Neural cell (in vitro differentiated cells): ENCODE data around the gene FAM219A. TPM values are rescaled to one million over a fixed set of nuclear protein-coding genes. Genes with fewer than 3 reads are reported as not detected.

ENCODE experiments used
- H2AFZ ChIP-seq: fragments of 200-600, 300-800 bp; sonication (generic), shearing (Covaris generic); 2 replicates; pipeline ENCODE4 v1.6.0; 2014; ENCODE audit warnings: low read depth, mild to moderate bottlenecking, antibody characterized with exemption, low read length, moderate library complexity
- H3F3A ChIP-seq: fragments of 200-600 bp; shearing (Covaris generic); 2 replicates; pipeline ENCODE4 v1.6.1; 2016; ENCODE audit warnings: mild to moderate bottlenecking, moderate library complexity, mixed read lengths, antibody characterized with exemption, low read length; ENCODE audit not compliant: insufficient read depth, poor library complexity, severe bottlenecking
- H3K27ac ChIP-seq: fragments of 200-600, 300-800 bp; sonication (generic), shearing (Covaris generic); 2 replicates; pipeline ENCODE4 v1.5.1; 2014; ENCODE audit warnings: mild to moderate bottlenecking, low read length, moderate library complexity
- H3K27me3 ChIP-seq: fragments of 300-800, 200-600 bp; sonication (generic), shearing (Covaris generic); 2 replicates; pipeline ENCODE4 v1.6.0; 2014; ENCODE audit warnings: mild to moderate bottlenecking, low read depth, low read length, moderate library complexity; ENCODE audit not compliant: insufficient read depth
- H3K36me3 ChIP-seq: fragments of 300-800, 200-600 bp; sonication (generic), shearing (Covaris generic); 2 replicates; pipeline ENCODE4 v1.5.1; 2014; ENCODE audit warnings: mild to moderate bottlenecking, antibody characterized with exemption, low read length, moderate library complexity; ENCODE audit not compliant: insufficient read depth
- H3K4me2 ChIP-seq: fragments of 300-800, 200-600 bp; sonication (generic), shearing (Covaris generic); 2 replicates; pipeline ENCODE4 v1.6.0; 2014; ENCODE audit warnings: mild to moderate bottlenecking, low read length
- H3K4me3 ChIP-seq: fragments of 300-800, 200-600 bp; sonication (generic), shearing (Covaris generic); 2 replicates; pipeline ENCODE4 v1.5.1; 2014; ENCODE audit warnings: mild to moderate bottlenecking, low read length, moderate library complexity
- H3K79me2 ChIP-seq: fragments of 200-600 bp; shearing (Covaris generic); replicated peaks from 2 replicates; pipeline ENCODE4 v1.6.0; 2014; ENCODE audit warnings: mild to moderate bottlenecking, low read length, moderate library complexity; ENCODE audit not compliant: insufficient read depth
- H3K9ac ChIP-seq: fragments of 300-800, 200-600 bp; sonication (generic), shearing (Covaris generic); 2 replicates; pipeline ENCODE4 v1.6.1; 2016; ENCODE audit warnings: mild to moderate bottlenecking, low read length, mixed read lengths
- H3K9me2 ChIP-seq: fragments of 200-600 bp; shearing (Covaris generic); 2 replicates; pipeline ENCODE4 v1.6.1; 2016; ENCODE audit warnings: mild to moderate bottlenecking, low read length, mixed read lengths; ENCODE audit not compliant: insufficient read depth
- H3K9me3 ChIP-seq: fragments of 200-600, 300-800 bp; sonication (generic), shearing (Covaris generic); 2 replicates; pipeline ENCODE4 v1.6.1; 2016; ENCODE audit warnings: mild to moderate bottlenecking, mixed run types, low read length, moderate library complexity, mixed read lengths
- H4K20me1 ChIP-seq: fragments of 200-600 bp; shearing (Covaris generic); 2 replicates; pipeline ENCODE4 v1.6.1; 2016; ENCODE audit warnings: mild to moderate bottlenecking, mixed run types; ENCODE audit not compliant: insufficient read depth
- EP300 ChIP-seq: fragments of 450-650 bp; conservative IDR thresholded peaks from 2 replicates; pipeline ENCODE4 v1.6.1; 2014; ENCODE audit warnings: antibody characterized with exemption, mild to moderate bottlenecking, moderate library complexity; ENCODE audit not compliant: poor library complexity, severe bottlenecking
- EZH2 ChIP-seq: fragments of 200-600, 300-800 bp; shearing (Covaris generic), sonication (generic); IDR thresholded peaks from 2 replicates; pipeline ENCODE4 v1.6.1; 2014; ENCODE audit warnings: antibody characterized with exemption, low read length, borderline replicate concordance, mild to moderate bottlenecking; ENCODE audit not compliant: insufficient read depth, poor library complexity, severe bottlenecking
- MXI1 ChIP-seq: fragments of 450-650 bp; conservative IDR thresholded peaks from 2 replicates; pipeline ENCODE4 v1.6.1; 2014; ENCODE audit warnings: antibody characterized with exemption, mild to moderate bottlenecking; ENCODE audit not compliant: poor library complexity, severe bottlenecking
- POLR2AphosphoS5 ChIP-seq: IDR thresholded peaks from 2 replicates; pipeline ENCODE4 v1.6.1; 2012
- RAD21 ChIP-seq: fragments of 450-650 bp; conservative IDR thresholded peaks from 2 replicates; pipeline ENCODE4 v1.6.1; 2014; ENCODE audit warnings: antibody characterized with exemption, mild to moderate bottlenecking, moderate library complexity
- SMC3 ChIP-seq: fragments of 450-650 bp; conservative IDR thresholded peaks from 2 replicates; pipeline ENCODE4 v1.6.1; 2014; ENCODE audit warnings: antibody characterized with exemption, mild to moderate bottlenecking, moderate library complexity; ENCODE audit not compliant: poor library complexity
- TAF1 ChIP-seq: IDR thresholded peaks from 2 replicates; pipeline ENCODE4 v1.6.1; 2012; ENCODE audit warnings: low read depth
- polyA plus RNA-seq: library from polyadenylated mRNA; depleted of rRNA; stranded (reverse); fragments of >200 nt; gene quantifications from 2 replicates; pipeline ENCODE4 v1.2.3, GENCODE V29; 2014
- TF ChIP-seq, protein P1 (sequence below): IDR thresholded peaks from 2 replicates; pipeline ENCODE4 v1.6.1; 2012; ENCODE audit warnings: borderline replicate concordance
- TF ChIP-seq, protein P2 (sequence below): fragments of 450-650 bp; IDR thresholded peaks from 2 replicates; pipeline ENCODE4 v1.5.1; 2014; ENCODE audit warnings: antibody characterized with exemption, mild to moderate bottlenecking, moderate library complexity; ENCODE audit not compliant: poor library complexity, severe bottlenecking

FAM219A gene
- polyA plus RNA-seq, 1 donor from 2014 or later: 56.6 TPM

DNA sequence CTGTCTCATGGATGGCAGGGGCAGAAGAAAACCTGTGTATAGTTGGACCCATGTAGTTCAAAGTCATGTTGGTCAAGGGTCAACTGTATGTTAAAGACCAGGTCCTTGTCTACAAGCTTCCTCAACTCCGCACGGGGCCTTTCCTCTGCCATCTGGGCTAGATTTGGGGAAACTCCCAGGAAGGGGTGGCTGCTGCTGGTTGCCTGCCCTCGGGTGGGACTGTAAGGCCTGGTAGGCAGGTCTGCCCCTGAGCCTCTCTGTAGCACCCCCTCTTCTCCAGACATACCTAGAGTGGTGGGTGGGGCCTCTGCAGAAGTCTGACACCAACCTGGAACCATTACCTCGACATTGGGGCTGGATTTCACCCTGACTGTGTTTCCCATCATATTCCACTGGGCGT lies 49.2 kb upstream of the FAM219A start:
- H3K4me3 ChIP-seq: no peak overlapping the region
- no peaks in the 10 kb centered on the region for H3F3A ChIP-seq
- H3K4me2 ChIP-seq: no peak overlapping the region
- no peaks in the 10 kb centered on the region for H3K9me3 ChIP-seq
- no peaks in the 10 kb centered on the region for H4K20me1 ChIP-seq
- TF ChIP-seq EZH2 (no peak), TAF1 (no peak), SMC3 (no peak), MXI1 (no peak)
- H3K27me3 ChIP-seq: no peaks in the 10 kb centered on the region
- H3K9ac ChIP-seq: no peak overlapping the region
- H2AFZ ChIP-seq: no peak overlapping the region
- H3K79me2 ChIP-seq: no peaks in the 10 kb centered on the region
- H3K27ac ChIP-seq: no peak overlapping the region
- no peaks in the 10 kb centered on the region for H3K36me3 ChIP-seq
- H3K9me2 ChIP-seq: no peaks in the 10 kb centered on the region

DNA sequence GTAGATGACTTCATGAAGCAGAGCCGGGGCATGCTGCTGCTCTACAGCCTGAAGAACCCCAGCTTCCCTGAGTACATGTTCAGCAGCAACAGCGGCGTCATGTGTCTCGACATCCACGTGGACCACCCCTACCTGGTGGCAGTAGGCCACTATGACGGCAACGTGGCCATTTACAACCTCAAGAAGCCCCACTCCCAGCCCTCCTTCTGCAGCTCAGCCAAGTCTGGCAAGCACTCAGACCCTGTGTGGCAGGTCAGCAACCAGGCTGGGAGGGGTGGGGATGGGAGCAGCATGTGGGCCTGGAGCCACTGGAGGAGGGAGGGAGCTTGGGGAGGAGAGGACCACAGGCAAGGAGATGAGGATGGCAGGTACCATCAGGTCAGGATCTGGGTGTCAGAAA lies 48.3 kb upstream of the FAM219A start:
- H3K79me2 ChIP-seq: no peaks in the 10 kb centered on the region
- no peaks in the 10 kb centered on the region for H3K9me3 ChIP-seq
- no peaks in the 10 kb centered on the region for H3K36me3 ChIP-seq
- no peaks in the 10 kb centered on the region for H3K9me2 ChIP-seq
- H3K27me3 ChIP-seq: no peaks in the 10 kb centered on the region
- no peak overlapping the region for H3K9ac ChIP-seq
- no peaks in the 10 kb centered on the region for H3F3A ChIP-seq
- H2AFZ ChIP-seq: no peak overlapping the region
- no peak overlapping the region for H3K27ac ChIP-seq
- TF ChIP-seq, protein P1, sequence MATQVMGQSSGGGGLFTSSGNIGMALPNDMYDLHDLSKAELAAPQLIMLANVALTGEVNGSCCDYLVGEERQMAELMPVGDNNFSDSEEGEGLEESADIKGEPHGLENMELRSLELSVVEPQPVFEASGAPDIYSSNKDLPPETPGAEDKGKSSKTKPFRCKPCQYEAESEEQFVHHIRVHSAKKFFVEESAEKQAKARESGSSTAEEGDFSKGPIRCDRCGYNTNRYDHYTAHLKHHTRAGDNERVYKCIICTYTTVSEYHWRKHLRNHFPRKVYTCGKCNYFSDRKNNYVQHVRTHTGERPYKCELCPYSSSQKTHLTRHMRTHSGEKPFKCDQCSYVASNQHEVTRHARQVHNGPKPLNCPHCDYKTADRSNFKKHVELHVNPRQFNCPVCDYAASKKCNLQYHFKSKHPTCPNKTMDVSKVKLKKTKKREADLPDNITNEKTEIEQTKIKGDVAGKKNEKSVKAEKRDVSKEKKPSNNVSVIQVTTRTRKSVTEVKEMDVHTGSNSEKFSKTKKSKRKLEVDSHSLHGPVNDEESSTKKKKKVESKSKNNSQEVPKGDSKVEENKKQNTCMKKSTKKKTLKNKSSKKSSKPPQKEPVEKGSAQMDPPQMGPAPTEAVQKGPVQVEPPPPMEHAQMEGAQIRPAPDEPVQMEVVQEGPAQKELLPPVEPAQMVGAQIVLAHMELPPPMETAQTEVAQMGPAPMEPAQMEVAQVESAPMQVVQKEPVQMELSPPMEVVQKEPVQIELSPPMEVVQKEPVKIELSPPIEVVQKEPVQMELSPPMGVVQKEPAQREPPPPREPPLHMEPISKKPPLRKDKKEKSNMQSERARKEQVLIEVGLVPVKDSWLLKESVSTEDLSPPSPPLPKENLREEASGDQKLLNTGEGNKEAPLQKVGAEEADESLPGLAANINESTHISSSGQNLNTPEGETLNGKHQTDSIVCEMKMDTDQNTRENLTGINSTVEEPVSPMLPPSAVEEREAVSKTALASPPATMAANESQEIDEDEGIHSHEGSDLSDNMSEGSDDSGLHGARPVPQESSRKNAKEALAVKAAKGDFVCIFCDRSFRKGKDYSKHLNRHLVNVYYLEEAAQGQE: no peak
- TF ChIP-seq POLR2AphosphoS5 (no peak), SMC3 (no peak), TAF1 (no peak), EP300 (no peak), RAD21 (no peak), EZH2 (no peak), MXI1 (no peak)
- TF ChIP-seq, protein P2, sequence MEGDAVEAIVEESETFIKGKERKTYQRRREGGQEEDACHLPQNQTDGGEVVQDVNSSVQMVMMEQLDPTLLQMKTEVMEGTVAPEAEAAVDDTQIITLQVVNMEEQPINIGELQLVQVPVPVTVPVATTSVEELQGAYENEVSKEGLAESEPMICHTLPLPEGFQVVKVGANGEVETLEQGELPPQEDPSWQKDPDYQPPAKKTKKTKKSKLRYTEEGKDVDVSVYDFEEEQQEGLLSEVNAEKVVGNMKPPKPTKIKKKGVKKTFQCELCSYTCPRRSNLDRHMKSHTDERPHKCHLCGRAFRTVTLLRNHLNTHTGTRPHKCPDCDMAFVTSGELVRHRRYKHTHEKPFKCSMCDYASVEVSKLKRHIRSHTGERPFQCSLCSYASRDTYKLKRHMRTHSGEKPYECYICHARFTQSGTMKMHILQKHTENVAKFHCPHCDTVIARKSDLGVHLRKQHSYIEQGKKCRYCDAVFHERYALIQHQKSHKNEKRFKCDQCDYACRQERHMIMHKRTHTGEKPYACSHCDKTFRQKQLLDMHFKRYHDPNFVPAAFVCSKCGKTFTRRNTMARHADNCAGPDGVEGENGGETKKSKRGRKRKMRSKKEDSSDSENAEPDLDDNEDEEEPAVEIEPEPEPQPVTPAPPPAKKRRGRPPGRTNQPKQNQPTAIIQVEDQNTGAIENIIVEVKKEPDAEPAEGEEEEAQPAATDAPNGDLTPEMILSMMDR: no peak
- H3K4me2 ChIP-seq: no peak overlapping the region
- no peak overlapping the region for H3K4me3 ChIP-seq
- H4K20me1 ChIP-seq: no peaks in the 10 kb centered on the region
